Measurements from ENCODE around the gene NPC1L1. TPM values are rescaled to one million over a fixed set of nuclear protein-coding genes. Genes with fewer than 3 reads are reported as not detected.
A peak's percentile ranks its signal among the peaks of the same experiment; 100 is the strongest.

Gene NPC1L1
- total and polyA plus RNA-seq, 2 of the 13 experiments (the other 11 are each of a cell fraction or from before 2014, with no cell fraction given): 4.8 to 14.5 TPM

- peak; percentile 56; the same call in 1 of the 2 replicates for TF ChIP-seq ZNF768 (CRISPR knock-in tag; IDR thresholded peaks at IDR 0.05)
- TF ChIP-seq, protein P1, sequence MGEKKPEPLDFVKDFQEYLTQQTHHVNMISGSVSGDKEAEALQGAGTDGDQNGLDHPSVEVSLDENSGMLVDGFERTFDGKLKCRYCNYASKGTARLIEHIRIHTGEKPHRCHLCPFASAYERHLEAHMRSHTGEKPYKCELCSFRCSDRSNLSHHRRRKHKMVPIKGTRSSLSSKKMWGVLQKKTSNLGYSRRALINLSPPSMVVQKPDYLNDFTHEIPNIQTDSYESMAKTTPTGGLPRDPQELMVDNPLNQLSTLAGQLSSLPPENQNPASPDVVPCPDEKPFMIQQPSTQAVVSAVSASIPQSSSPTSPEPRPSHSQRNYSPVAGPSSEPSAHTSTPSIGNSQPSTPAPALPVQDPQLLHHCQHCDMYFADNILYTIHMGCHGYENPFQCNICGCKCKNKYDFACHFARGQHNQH (CRISPR knock-in tag; IDR thresholded peaks at IDR 0.05): peak; percentile 89
- TF ChIP-seq, protein P2, sequence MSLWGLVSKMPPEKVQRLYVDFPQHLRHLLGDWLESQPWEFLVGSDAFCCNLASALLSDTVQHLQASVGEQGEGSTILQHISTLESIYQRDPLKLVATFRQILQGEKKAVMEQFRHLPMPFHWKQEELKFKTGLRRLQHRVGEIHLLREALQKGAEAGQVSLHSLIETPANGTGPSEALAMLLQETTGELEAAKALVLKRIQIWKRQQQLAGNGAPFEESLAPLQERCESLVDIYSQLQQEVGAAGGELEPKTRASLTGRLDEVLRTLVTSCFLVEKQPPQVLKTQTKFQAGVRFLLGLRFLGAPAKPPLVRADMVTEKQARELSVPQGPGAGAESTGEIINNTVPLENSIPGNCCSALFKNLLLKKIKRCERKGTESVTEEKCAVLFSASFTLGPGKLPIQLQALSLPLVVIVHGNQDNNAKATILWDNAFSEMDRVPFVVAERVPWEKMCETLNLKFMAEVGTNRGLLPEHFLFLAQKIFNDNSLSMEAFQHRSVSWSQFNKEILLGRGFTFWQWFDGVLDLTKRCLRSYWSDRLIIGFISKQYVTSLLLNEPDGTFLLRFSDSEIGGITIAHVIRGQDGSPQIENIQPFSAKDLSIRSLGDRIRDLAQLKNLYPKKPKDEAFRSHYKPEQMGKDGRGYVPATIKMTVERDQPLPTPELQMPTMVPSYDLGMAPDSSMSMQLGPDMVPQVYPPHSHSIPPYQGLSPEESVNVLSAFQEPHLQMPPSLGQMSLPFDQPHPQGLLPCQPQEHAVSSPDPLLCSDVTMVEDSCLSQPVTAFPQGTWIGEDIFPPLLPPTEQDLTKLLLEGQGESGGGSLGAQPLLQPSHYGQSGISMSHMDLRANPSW (CRISPR knock-in tag; IDR thresholded peaks at IDR 0.05; ENCODE audit: borderline replicate concordance): peak; percentile 72; the same call in 1 of the 2 replicates
- TF ChIP-seq, protein P3, sequence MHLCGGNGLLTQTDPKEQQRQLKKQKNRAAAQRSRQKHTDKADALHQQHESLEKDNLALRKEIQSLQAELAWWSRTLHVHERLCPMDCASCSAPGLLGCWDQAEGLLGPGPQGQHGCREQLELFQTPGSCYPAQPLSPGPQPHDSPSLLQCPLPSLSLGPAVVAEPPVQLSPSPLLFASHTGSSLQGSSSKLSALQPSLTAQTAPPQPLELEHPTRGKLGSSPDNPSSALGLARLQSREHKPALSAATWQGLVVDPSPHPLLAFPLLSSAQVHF (CRISPR knock-in tag; IDR thresholded peaks at IDR 0.05): no peak
- no peak for TF ChIP-seq RORA (CRISPR knock-in tag; IDR thresholded peaks at IDR 0.05)
- TF ChIP-seq, protein P4, sequence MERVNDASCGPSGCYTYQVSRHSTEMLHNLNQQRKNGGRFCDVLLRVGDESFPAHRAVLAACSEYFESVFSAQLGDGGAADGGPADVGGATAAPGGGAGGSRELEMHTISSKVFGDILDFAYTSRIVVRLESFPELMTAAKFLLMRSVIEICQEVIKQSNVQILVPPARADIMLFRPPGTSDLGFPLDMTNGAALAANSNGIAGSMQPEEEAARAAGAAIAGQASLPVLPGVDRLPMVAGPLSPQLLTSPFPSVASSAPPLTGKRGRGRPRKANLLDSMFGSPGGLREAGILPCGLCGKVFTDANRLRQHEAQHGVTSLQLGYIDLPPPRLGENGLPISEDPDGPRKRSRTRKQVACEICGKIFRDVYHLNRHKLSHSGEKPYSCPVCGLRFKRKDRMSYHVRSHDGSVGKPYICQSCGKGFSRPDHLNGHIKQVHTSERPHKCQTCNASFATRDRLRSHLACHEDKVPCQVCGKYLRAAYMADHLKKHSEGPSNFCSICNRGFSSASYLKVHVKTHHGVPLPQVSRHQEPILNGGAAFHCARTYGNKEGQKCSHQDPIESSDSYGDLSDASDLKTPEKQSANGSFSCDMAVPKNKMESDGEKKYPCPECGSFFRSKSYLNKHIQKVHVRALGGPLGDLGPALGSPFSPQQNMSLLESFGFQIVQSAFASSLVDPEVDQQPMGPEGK (CRISPR knock-in tag; IDR thresholded peaks at IDR 0.05): peak; percentile 92
- TF ChIP-seq EED (CRISPR knock-in tag; IDR thresholded peaks at IDR 0.05): no peak
- TF ChIP-seq, protein P5, sequence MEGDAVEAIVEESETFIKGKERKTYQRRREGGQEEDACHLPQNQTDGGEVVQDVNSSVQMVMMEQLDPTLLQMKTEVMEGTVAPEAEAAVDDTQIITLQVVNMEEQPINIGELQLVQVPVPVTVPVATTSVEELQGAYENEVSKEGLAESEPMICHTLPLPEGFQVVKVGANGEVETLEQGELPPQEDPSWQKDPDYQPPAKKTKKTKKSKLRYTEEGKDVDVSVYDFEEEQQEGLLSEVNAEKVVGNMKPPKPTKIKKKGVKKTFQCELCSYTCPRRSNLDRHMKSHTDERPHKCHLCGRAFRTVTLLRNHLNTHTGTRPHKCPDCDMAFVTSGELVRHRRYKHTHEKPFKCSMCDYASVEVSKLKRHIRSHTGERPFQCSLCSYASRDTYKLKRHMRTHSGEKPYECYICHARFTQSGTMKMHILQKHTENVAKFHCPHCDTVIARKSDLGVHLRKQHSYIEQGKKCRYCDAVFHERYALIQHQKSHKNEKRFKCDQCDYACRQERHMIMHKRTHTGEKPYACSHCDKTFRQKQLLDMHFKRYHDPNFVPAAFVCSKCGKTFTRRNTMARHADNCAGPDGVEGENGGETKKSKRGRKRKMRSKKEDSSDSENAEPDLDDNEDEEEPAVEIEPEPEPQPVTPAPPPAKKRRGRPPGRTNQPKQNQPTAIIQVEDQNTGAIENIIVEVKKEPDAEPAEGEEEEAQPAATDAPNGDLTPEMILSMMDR (CRISPR knock-in tag; IDR thresholded peaks at IDR 0.05): peak; percentile 16; the same call in 1 of the 2 replicates
- 0 out of 4 replicates have a peak, but pooled peaks of 1 of the 2 experiments have one; percentile 39 for TF ChIP-seq EP300 (IDR thresholded peaks at IDR 0.05; ENCODE audit: low read depth in 2 of 2, low read length in 2 of 2)
- peak; percentile 32; the same call in 1 of the 2 replicates for TF ChIP-seq EP300 (CRISPR knock-in tag; IDR thresholded peaks at IDR 0.05; ENCODE audit: borderline replicate concordance)
- TF ChIP-seq HDAC1 (CRISPR knock-in tag; IDR thresholded peaks at IDR 0.05): peak; percentile 66
- TF ChIP-seq KLF6 (CRISPR knock-in tag; IDR thresholded peaks at IDR 0.05): peak; percentile 88; the same call in 1 of the 2 replicates
- no peak; the same call in none of the 2 replicates for TF ChIP-seq ZNF263 (CRISPR knock-in tag; IDR thresholded peaks at IDR 0.05)
- no peak for TF ChIP-seq MIER2 (CRISPR knock-in tag; IDR thresholded peaks at IDR 0.05)
- TF ChIP-seq, protein P6, sequence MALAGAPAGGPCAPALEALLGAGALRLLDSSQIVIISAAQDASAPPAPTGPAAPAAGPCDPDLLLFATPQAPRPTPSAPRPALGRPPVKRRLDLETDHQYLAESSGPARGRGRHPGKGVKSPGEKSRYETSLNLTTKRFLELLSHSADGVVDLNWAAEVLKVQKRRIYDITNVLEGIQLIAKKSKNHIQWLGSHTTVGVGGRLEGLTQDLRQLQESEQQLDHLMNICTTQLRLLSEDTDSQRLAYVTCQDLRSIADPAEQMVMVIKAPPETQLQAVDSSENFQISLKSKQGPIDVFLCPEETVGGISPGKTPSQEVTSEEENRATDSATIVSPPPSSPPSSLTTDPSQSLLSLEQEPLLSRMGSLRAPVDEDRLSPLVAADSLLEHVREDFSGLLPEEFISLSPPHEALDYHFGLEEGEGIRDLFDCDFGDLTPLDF (CRISPR knock-in tag; IDR thresholded peaks at IDR 0.05): 0 out of 2 replicates have a peak, but pooled peaks have one; percentile 30
- TF ChIP-seq BRD4 (CRISPR knock-in tag; IDR thresholded peaks at IDR 0.05): peak; percentile 38
- peak; percentile 38; the same call in 1 of the 2 replicates for TF ChIP-seq ZNF589 (CRISPR knock-in tag; conservative IDR thresholded peaks at IDR 0.05)
- no peak for TF ChIP-seq ZNF780A (CRISPR knock-in tag; IDR thresholded peaks at IDR 0.05)
- TF ChIP-seq YEATS4 (CRISPR knock-in tag; IDR thresholded peaks at IDR 0.05; ENCODE audit: borderline replicate concordance): peak; percentile 65; the same call in 1 of the 2 replicates
Measured at GRCh38 chr7:44541028-44541869, at the start of gene NPC1L1 (continued).

All from HepG2 (cell line).